ENCODE measurements around the gene ANGEL2. TPM values are rescaled to one million over a fixed set of nuclear protein-coding genes. Genes with fewer than 3 reads are reported as not detected.
"Not testable (repeated sequence)": the region's sequence is repeated elsewhere in the genome, so short reads cannot be mapped to it uniquely, and the experiment has no call there.

ANGEL2 gene
- total and polyA plus RNA-seq, 3 experiments from 2014 or later: 32.1 to 42.5 (median 41.2) TPM

- Mint-ChIP-seq H3K27me3 (peaks cover 18 to 67% of the 10 kb centered on the region in 2 donors), H3K9me3 (peaks cover 0 to 1% (median 0%) of the 10 kb centered on the region in 5 donors), H3K36me3 (no peaks in the 10 kb centered on the region), H3K27ac (no peak overlapping the region), H3K4me3 (no peak overlapping the region), H3K4me1 (no peaks in the 10 kb centered on the region)
- DNase-seq: no peak
- Histone ChIP-seq H3K9me3 (ENCODE audit: low read length) (no peaks in the 10 kb centered on the region), H3K36me3 (ENCODE audit: insufficient read depth, low read length) (no peaks in the 10 kb centered on the region), H3K4me3 (ENCODE audit: low read length) (no peak overlapping the region), H3K4me1 (ENCODE audit: insufficient read depth, low read length) (no peaks in the 10 kb centered on the region), H3K27me3 (ENCODE audit: insufficient read depth, low read length, poor library complexity, severe bottlenecking) (no peaks in the 10 kb centered on the region), H3K27ac (ENCODE audit: low read depth, low read length) (no peak overlapping the region)
- ChIA-PET CTCF (interaction anchor here (0.7 kb wide), 1 partner anchor 21 kb away, joined by 3 read pairs; no protein-coding TSS in a partner anchor), POLR2A (no interaction called here)
These were observed 47.3 kb downstream of the ANGEL2 start for GRCh38 chr1:212968368-212968863.

GRCh38 chr1:212967801-212968200 lies 47.9 kb downstream of the ANGEL2 start:
- Histone ChIP-seq H3K27me3 (ENCODE audit: insufficient read depth, low read length, poor library complexity, severe bottlenecking) (peaks cover 5% of the 10 kb centered on the region), H3K27ac (ENCODE audit: low read depth, low read length) (no peak overlapping the region), H3K9me3 (ENCODE audit: low read length) (no peaks in the 10 kb centered on the region), H3K4me3 (ENCODE audit: low read length) (no peak overlapping the region), H3K4me1 (ENCODE audit: insufficient read depth, low read length) (no peaks in the 10 kb centered on the region), H3K36me3 (ENCODE audit: insufficient read depth, low read length) (no peaks in the 10 kb centered on the region)
- Mint-ChIP-seq H3K36me3 (no peaks in the 10 kb centered on the region), H3K27ac (no peak overlapping the region), H3K4me3 (no peak overlapping the region), H3K4me1 (no peaks in the 10 kb centered on the region), H3K9me3 (peaks cover 0 to 1% (median 0%) of the 10 kb centered on the region in 5 donors), H3K27me3 (peaks cover 18 to 73% of the 10 kb centered on the region in 2 donors)
- ChIA-PET POLR2A (no interaction called here), CTCF (interaction anchor here (0.7 kb wide), 1 partner anchor 22 kb away, joined by 3 read pairs; no protein-coding TSS in a partner anchor)
- no peak for DNase-seq

GRCh38 chr1:212966616-212967015 lies 49.1 kb downstream of the ANGEL2 start:
- H3K4me3 Mint-ChIP-seq: no peak overlapping the region
- ChIA-PET POLR2A (no interaction called here), CTCF (no interaction called here)
- peaks cover 0 to 1% (median 0%) of the 10 kb centered on the region in 5 donors for H3K9me3 Mint-ChIP-seq
- H3K36me3 ChIP-seq (ENCODE audit: insufficient read depth, low read length): no peaks in the 10 kb centered on the region
- H3K4me1 Mint-ChIP-seq: no peaks in the 10 kb centered on the region
- no peak overlapping the region for H3K27ac ChIP-seq (ENCODE audit: low read depth, low read length)
- H3K4me3 ChIP-seq (ENCODE audit: low read length): no peak overlapping the region
- peaks cover 6% of the 10 kb centered on the region for H3K27me3 ChIP-seq (ENCODE audit: insufficient read depth, low read length, poor library complexity, severe bottlenecking)
- no peaks in the 10 kb centered on the region for H3K9me3 ChIP-seq (ENCODE audit: low read length)
- H3K36me3 Mint-ChIP-seq: no peaks in the 10 kb centered on the region
- H3K4me1 ChIP-seq (ENCODE audit: insufficient read depth, low read length): no peaks in the 10 kb centered on the region
- DNase-seq: no peak
- H3K27me3 Mint-ChIP-seq: peaks cover 18 to 81% of the 10 kb centered on the region in 2 donors
- no peak overlapping the region for H3K27ac Mint-ChIP-seq

- H3K36me3 Mint-ChIP-seq; H3K4me1 ChIP-seq (ENCODE audit: insufficient read depth, low read length); H3K27ac ChIP-seq (ENCODE audit: low read depth, low read length); H3K4me3 Mint-ChIP-seq; H3K27me3 ChIP-seq (ENCODE audit: insufficient read depth, low read length, poor library complexity, severe bottlenecking); DNase-seq; POLR2A ChIA-PET; H3K4me3 ChIP-seq (ENCODE audit: low read length); H3K36me3 ChIP-seq (ENCODE audit: insufficient read depth, low read length); H3K9me3 ChIP-seq (ENCODE audit: low read length); H3K9me3 Mint-ChIP-seq; H3K4me1 Mint-ChIP-seq: not testable (repeated sequence)
- peaks cover 14 to 83% of the 10 kb centered on the region in 2 donors for H3K27me3 Mint-ChIP-seq
- CTCF ChIA-PET: interaction anchor here (1.4 kb wide), 1 partner anchor 509 kb away, joined by 3 read pairs; no protein-coding TSS in a partner anchor
- peak overlapping the region in 1 of 8 donors; percentile 4 for H3K27ac Mint-ChIP-seq
These were observed 50.7 kb downstream of the ANGEL2 start for GRCh38 chr1:212964993-212965392.

GRCh38 chr1:212964102-212964501 lies 51.6 kb downstream of the ANGEL2 start:
- Mint-ChIP-seq H3K4me3 (no peak overlapping the region), H3K36me3 (no peaks in the 10 kb centered on the region), H3K27me3 (peaks cover 14 to 78% of the 10 kb centered on the region in 2 donors), H3K9me3 (peaks cover 0 to 1% (median 0%) of the 10 kb centered on the region in 5 donors), H3K27ac (peak overlapping the region in 1 of 8 donors; percentile 21), H3K4me1 (no peaks in the 10 kb centered on the region)
- H3K4me1 ChIP-seq (ENCODE audit: insufficient read depth, low read length): no peaks in the 10 kb centered on the region
- no peak for DNase-seq
- CTCF ChIA-PET: no interaction called here
- H3K9me3 ChIP-seq (ENCODE audit: low read length): no peaks in the 10 kb centered on the region
- no peaks in the 10 kb centered on the region for H3K36me3 ChIP-seq (ENCODE audit: insufficient read depth, low read length)
- POLR2A ChIA-PET: no interaction called here
- H3K4me3 ChIP-seq (ENCODE audit: low read length): no peak overlapping the region
- H3K27ac ChIP-seq (ENCODE audit: low read depth, low read length): no peak overlapping the region
- H3K27me3 ChIP-seq (ENCODE audit: insufficient read depth, low read length, poor library complexity, severe bottlenecking): peaks cover 6% of the 10 kb centered on the region

- peaks cover 6% of the 10 kb centered on the region for H3K27me3 ChIP-seq (ENCODE audit: insufficient read depth, low read length, poor library complexity, severe bottlenecking)
- Mint-ChIP-seq H3K4me1 (no peaks in the 10 kb centered on the region), H3K27ac (no peak overlapping the region), H3K9me3 (no peaks in the 10 kb centered on the region), H3K36me3 (no peaks in the 10 kb centered on the region), H3K27me3 (peaks cover 11 to 70% of the 10 kb centered on the region in 2 donors), H3K4me3 (no peak overlapping the region)
- H3K4me1 ChIP-seq (ENCODE audit: insufficient read depth, low read length): no peaks in the 10 kb centered on the region
- ChIA-PET POLR2A (no interaction called here), CTCF (no interaction called here)
- no peak overlapping the region for H3K4me3 ChIP-seq (ENCODE audit: low read length)
- H3K36me3 ChIP-seq (ENCODE audit: insufficient read depth, low read length): no peaks in the 10 kb centered on the region
- no peaks in the 10 kb centered on the region for H3K9me3 ChIP-seq (ENCODE audit: low read length)
- DNase-seq: no peak
- no peak overlapping the region for H3K27ac ChIP-seq (ENCODE audit: low read depth, low read length)
These were observed 53.2 kb downstream of the ANGEL2 start for GRCh38 chr1:212962509-212962908.

GRCh38 chr1:212960932-212961331 lies 54.7 kb downstream of the ANGEL2 start:
- H3K4me3 Mint-ChIP-seq: no peak overlapping the region
- no peak for DNase-seq
- H3K4me3 ChIP-seq (ENCODE audit: low read length): no peak overlapping the region
- ChIA-PET CTCF (no interaction called here), POLR2A (no interaction called here)
- H3K36me3 ChIP-seq (ENCODE audit: insufficient read depth, low read length): no peaks in the 10 kb centered on the region
- H3K27me3 ChIP-seq (ENCODE audit: insufficient read depth, low read length, poor library complexity, severe bottlenecking): peaks cover 6% of the 10 kb centered on the region
- peaks cover 0 to 1% (median 0%) of the 10 kb centered on the region in 5 donors for H3K9me3 Mint-ChIP-seq
- no peak overlapping the region for H3K27ac ChIP-seq (ENCODE audit: low read depth, low read length)
- no peaks in the 10 kb centered on the region for H3K36me3 Mint-ChIP-seq
- H3K9me3 ChIP-seq (ENCODE audit: low read length): no peaks in the 10 kb centered on the region
- H3K4me1 Mint-ChIP-seq: no peaks in the 10 kb centered on the region
- H3K27me3 Mint-ChIP-seq: peaks cover 12 to 67% of the 10 kb centered on the region in 2 donors
- H3K27ac Mint-ChIP-seq: no peak overlapping the region
- H3K4me1 ChIP-seq (ENCODE audit: insufficient read depth, low read length): no peaks in the 10 kb centered on the region

GRCh38 chr1:212959266-212960220 lies 56.1 kb downstream of the ANGEL2 start:
- peaks cover 6% of the 10 kb centered on the region for H3K27me3 ChIP-seq (ENCODE audit: insufficient read depth, low read length, poor library complexity, severe bottlenecking)
- no peak for DNase-seq
- Mint-ChIP-seq H3K9me3 (peaks cover 0 to 1% (median 0%) of the 10 kb centered on the region in 5 donors), H3K4me3 (no peak overlapping the region), H3K4me1 (no peaks in the 10 kb centered on the region), H3K27ac (no peak overlapping the region), H3K27me3 (peaks cover 9 to 69% of the 10 kb centered on the region in 2 donors), H3K36me3 (no peaks in the 10 kb centered on the region)
- no peaks in the 10 kb centered on the region for H3K36me3 ChIP-seq (ENCODE audit: insufficient read depth, low read length)
- ChIA-PET CTCF (no interaction called here), POLR2A (no interaction called here)
- no peaks in the 10 kb centered on the region for H3K9me3 ChIP-seq (ENCODE audit: low read length)
- H3K4me1 ChIP-seq (ENCODE audit: insufficient read depth, low read length): no peaks in the 10 kb centered on the region
- no peak overlapping the region for H3K27ac ChIP-seq (ENCODE audit: low read depth, low read length)
- H3K4me3 ChIP-seq (ENCODE audit: low read length): no peak overlapping the region
